MCF 10A (cell line): ENCODE results near the gene SPRED2. TPM values are rescaled to one million over a fixed set of nuclear protein-coding genes. Genes with fewer than 3 reads are reported as not detected.

Source experiments
- BruUV-seq: library from RNA; stranded (reverse); fragments of 400-500 nt; replicated peaks from 2 replicates; lab custom pipeline; 2021; lab: Mats Ljungman, UMichigan
- CTCF ChIA-PET: fragments of 300-600 bp; sonication (Branson Sonifier 250); formaldehyde crosslinking; extraction: SDS; loops from one replicate; lab custom pipeline; 2021; ENCODE audit warnings: antibody characterized with exemption, inconsistent platforms; lab: Yijun Ruan, JAX
- POLR2A ChIA-PET: fragments of 300-600, 350-650 bp; sonication (Branson Sonifier 250); formaldehyde crosslinking; extraction: SDS; loops from one replicate; lab custom pipeline; 2020; ENCODE audit warnings: antibody characterized with exemption, inconsistent platforms; lab: Yijun Ruan, JAX
- DNase-seq: peaks from one replicate; pipeline ENCODE4 v3.0.0-alpha.2; 2018; ENCODE audit not compliant: unreplicated experiment
- H3K27ac Mint-ChIP-seq: one replicate; pipeline ENCODE4 v1.8.0; 2022; ENCODE audit warnings: mild to moderate bottlenecking, low read depth, mixed read lengths; ENCODE audit not compliant: unreplicated experiment
- H3K27me3 Mint-ChIP-seq: one replicate; pipeline ENCODE4 v1.8.0; 2022; ENCODE audit warnings: mixed read lengths; ENCODE audit not compliant: insufficient read depth, unreplicated experiment
- H3K36me3 Mint-ChIP-seq: one replicate; pipeline ENCODE4 v1.8.0; 2022; ENCODE audit warnings: mild to moderate bottlenecking, moderate library complexity, mixed read lengths; ENCODE audit not compliant: insufficient read depth, unreplicated experiment
- H3K4me1 Mint-ChIP-seq: one replicate; pipeline ENCODE4 v1.8.0; 2022; ENCODE audit warnings: mixed read lengths; ENCODE audit not compliant: insufficient read depth, unreplicated experiment
- H3K4me3 Mint-ChIP-seq: one replicate; pipeline ENCODE4 v1.8.0; 2022; ENCODE audit warnings: mild to moderate bottlenecking, moderate library complexity, mixed read lengths; ENCODE audit not compliant: unreplicated experiment
- H3K9me3 Mint-ChIP-seq: one replicate; pipeline ENCODE4 v1.8.0; 2022; ENCODE audit warnings: mixed read lengths; ENCODE audit not compliant: unreplicated experiment
- intact Hi-C: fragments of 100-400 bp; cut with micrococcal nuclease; formaldehyde crosslinking; loops from 2 replicates; pipeline ENCODE4 v1.14.1; 2022
- total RNA-seq: library from RNA; stranded (reverse); gene quantifications from 2 replicates; pipeline ENCODE4 v1.2.3, GENCODE V29; 2022
- TF ChIP-seq, protein P1 (sequence below): fragments of 200-600 bp; IDR thresholded peaks from one replicate; pipeline ENCODE4 v1.8.0; 2022; ENCODE audit warnings: antibody characterized with exemption, mild to moderate bottlenecking; ENCODE audit not compliant: unreplicated experiment

SPRED2 gene
- total RNA-seq, 1 experiment from 2014 or later: 38.6 TPM

DNA sequence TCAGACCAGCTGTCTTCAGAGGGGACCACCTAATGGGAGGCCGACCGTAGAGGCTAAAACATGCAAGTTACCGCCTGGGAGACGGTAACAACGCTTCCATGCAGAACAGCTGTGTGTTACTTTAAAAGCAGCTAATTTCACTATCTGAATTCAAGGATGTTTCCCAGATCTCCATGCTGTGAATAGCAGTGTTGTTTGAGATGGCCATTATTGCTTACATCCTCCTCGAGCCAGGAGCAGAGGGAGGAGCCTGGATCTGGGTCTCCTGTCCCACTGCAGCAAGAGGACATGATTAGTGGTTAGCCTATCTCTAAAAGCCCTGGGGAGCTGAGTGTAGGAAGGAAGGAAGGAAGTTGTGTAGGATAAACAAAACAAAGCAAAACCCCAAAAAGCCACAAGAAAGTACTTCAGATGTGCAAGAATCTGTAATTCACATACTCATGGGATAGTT lies 153.8 kb downstream of the SPRED2 start:
- Mint-ChIP-seq H3K4me1 (peaks cover 6% of the 10 kb centered on the region), H3K27ac (no peak overlapping the region), H3K27me3 (no peaks in the 10 kb centered on the region), H3K4me3 (no peak overlapping the region), H3K9me3 (no peaks in the 10 kb centered on the region), H3K36me3 (peaks cover 29% of the 10 kb centered on the region)
- POLR2A ChIA-PET: no interaction called here
- TF ChIP-seq, protein P1, sequence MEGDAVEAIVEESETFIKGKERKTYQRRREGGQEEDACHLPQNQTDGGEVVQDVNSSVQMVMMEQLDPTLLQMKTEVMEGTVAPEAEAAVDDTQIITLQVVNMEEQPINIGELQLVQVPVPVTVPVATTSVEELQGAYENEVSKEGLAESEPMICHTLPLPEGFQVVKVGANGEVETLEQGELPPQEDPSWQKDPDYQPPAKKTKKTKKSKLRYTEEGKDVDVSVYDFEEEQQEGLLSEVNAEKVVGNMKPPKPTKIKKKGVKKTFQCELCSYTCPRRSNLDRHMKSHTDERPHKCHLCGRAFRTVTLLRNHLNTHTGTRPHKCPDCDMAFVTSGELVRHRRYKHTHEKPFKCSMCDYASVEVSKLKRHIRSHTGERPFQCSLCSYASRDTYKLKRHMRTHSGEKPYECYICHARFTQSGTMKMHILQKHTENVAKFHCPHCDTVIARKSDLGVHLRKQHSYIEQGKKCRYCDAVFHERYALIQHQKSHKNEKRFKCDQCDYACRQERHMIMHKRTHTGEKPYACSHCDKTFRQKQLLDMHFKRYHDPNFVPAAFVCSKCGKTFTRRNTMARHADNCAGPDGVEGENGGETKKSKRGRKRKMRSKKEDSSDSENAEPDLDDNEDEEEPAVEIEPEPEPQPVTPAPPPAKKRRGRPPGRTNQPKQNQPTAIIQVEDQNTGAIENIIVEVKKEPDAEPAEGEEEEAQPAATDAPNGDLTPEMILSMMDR: no peak
- BruUV-seq: no TSS peak
- intact Hi-C loops: no loop called here
- CTCF ChIA-PET: interaction anchor here (1.0 to 2.6 kb wide), 3 partner anchors 11 to 41 kb away, joined by 3 to 6 read pairs (median 4); no protein-coding TSS in a partner anchor
- DNase-seq: no peak

DNA sequence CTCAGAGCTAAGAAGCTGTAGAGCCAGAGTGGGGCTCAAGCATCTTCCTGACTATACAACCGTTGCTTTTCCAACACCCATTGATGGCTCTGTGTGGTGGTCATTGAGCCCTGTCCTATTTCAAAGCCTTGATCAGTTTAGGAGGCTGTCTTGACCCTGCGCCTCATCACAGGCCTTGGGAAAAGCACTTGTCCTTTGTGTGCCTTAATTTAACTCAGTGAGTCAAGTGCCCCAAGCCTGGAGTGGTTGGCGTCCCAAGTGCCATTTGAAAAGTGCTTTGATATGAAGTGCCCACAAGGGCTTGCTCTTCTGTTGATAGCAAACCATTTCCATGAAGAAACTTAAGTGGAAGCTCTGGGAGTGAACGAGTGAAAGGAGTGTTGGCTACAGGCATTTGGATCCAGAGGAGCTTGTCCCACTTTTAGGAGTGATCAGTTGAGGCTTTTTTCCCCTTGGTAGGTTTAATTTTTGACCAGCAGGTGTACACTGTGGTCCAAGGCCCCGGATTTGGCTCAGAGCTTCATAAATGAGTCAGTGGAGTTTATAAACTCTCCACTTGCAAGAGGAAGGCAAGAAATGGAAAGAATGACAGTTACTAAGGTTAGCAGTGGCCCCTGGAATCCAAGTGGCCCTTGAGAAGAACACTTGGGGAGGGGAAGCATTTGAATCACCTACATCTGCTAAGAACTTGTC lies 154.5 kb downstream of the SPRED2 start:
- H3K36me3 Mint-ChIP-seq: peaks cover 34% of the 10 kb centered on the region
- H3K4me1 Mint-ChIP-seq: peaks cover 6% of the 10 kb centered on the region
- CTCF ChIA-PET: interaction anchor here (1.0 to 2.6 kb wide), 4 partner anchors 10 to 275 kb away, joined by 3 to 6 read pairs (median 4); no protein-coding TSS in a partner anchor
- POLR2A ChIA-PET: interaction anchor here (0.5 to 1.1 kb wide), 3 partner anchors 77 to 261 kb away, joined by 3 read pairs; no protein-coding TSS in a partner anchor
- intact Hi-C loops: no loop called here
- no peak overlapping the region for H3K4me3 Mint-ChIP-seq
- no peak overlapping the region for H3K27ac Mint-ChIP-seq
- DNase-seq: no peak
- TF ChIP-seq, protein P1: no peak
- H3K27me3 Mint-ChIP-seq: no peaks in the 10 kb centered on the region
- no peaks in the 10 kb centered on the region for H3K9me3 Mint-ChIP-seq
- BruUV-seq: no TSS peak

DNA sequence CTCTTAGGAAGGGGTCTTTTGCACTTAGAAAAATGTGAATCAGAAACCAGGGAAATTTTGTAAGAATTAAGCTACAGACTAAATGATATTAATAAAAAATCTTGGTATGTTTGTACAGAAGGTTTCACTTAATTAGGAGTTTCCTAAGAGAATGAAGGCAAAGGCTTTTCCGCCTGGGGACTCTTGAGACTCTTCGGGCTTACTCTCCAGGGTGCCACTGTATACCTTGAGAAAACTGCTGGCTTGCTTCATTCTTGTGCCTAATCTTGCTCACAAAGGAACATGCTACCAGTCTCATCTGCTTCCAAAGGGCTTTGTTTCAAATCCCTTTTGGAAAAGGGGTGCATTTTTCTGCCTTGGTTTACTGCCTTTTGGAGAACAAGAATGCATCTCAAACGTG lies 155.3 kb downstream of the SPRED2 start:
- peaks cover 39% of the 10 kb centered on the region for H3K36me3 Mint-ChIP-seq
- CTCF ChIA-PET: interaction anchor here (1.0 to 3.7 kb wide), 4 partner anchors 9 to 276 kb away, joined by 3 to 13 read pairs (median 4); no protein-coding TSS in a partner anchor
- no peak for DNase-seq
- peaks cover 6% of the 10 kb centered on the region for H3K4me1 Mint-ChIP-seq
- BruUV-seq: no TSS peak
- no peak overlapping the region for H3K27ac Mint-ChIP-seq
- POLR2A ChIA-PET: interaction anchor here (0.6 to 1.9 kb wide), 5 partner anchors 10 to 262 kb away, joined by 3 to 4 read pairs (median 3); no protein-coding TSS in a partner anchor
- H3K27me3 Mint-ChIP-seq: no peaks in the 10 kb centered on the region
- no peaks in the 10 kb centered on the region for H3K9me3 Mint-ChIP-seq
- H3K4me3 Mint-ChIP-seq: no peak overlapping the region
- TF ChIP-seq, protein P1: no peak
- intact Hi-C loops: no loop called here

GRCh38 chr2:65276609-65277008 lies 155.8 kb downstream of the SPRED2 start:
- no peak overlapping the region for H3K4me3 Mint-ChIP-seq
- peaks cover under 1% of the 10 kb centered on the region for H3K4me1 Mint-ChIP-seq
- TF ChIP-seq, protein P1: no peak
- no peaks in the 10 kb centered on the region for H3K27me3 Mint-ChIP-seq
- DNase-seq: no peak
- ChIA-PET POLR2A (interaction anchor here (0.6 to 1.9 kb wide), 4 partner anchors 11 to 159 kb away, joined by 3 to 4 read pairs (median 4); no protein-coding TSS in a partner anchor), CTCF (interaction anchor here (0.7 to 3.7 kb wide), 3 partner anchors 9 to 279 kb away, joined by 3 to 13 read pairs (median 6); no protein-coding TSS in a partner anchor)
- BruUV-seq: TSS peak; percentile 3
- H3K27ac Mint-ChIP-seq: no peak overlapping the region
- no peaks in the 10 kb centered on the region for H3K9me3 Mint-ChIP-seq
- intact Hi-C loops: no loop called here
- peaks cover 44% of the 10 kb centered on the region for H3K36me3 Mint-ChIP-seq
